ENCODE measurements around the gene BGLAP. TPM values are rescaled to one million over a fixed set of nuclear protein-coding genes. Genes with fewer than 3 reads are reported as not detected.

Gene BGLAP
- total RNA-seq, 6 experiments from 2014 or later = 0.44 to 1.5 (median 1.2) TPM; not detected in 2

- intact Hi-C loops (cut with DNase I) = no loop called here
- no peak overlapping the region for H3K4me3 ChIP-seq
- WGBS (ENCODE audit: insufficient coverage, low coverage, low lambda C conversion rate, missing lambda C conversion rate) = no CpG with 5 or more reads among the region's 1 CpG
- DNase-seq (no peak), ATAC-seq (no peak)
- TF ChIP-seq CTCF (IDR thresholded peaks at IDR 0.05) = no peak
- TF ChIP-seq POLR2A (IDR thresholded peaks at IDR 0.05) = no peak
- H3K27me3 ChIP-seq = no peaks in the 10 kb centered on the region
- H3K9me3 ChIP-seq = no peaks in the 10 kb centered on the region
- peaks cover 0 to 11% (median 4%) of the 10 kb centered on the region in 4 donors for H3K36me3 ChIP-seq
- no peaks in the 10 kb centered on the region for H3K4me1 ChIP-seq
- H3K27ac ChIP-seq = no peak overlapping the region
These were observed 11.5 kb upstream of the BGLAP start for GRCh38 chr1:156230473-156230837.

- WGBS (ENCODE audit: insufficient coverage, low coverage, low lambda C conversion rate, missing lambda C conversion rate) = 100% methylated on average over 2 of the region's 12 CpGs
- intact Hi-C loops (cut with DNase I) = no loop called here
These were observed 9.6 kb upstream of the BGLAP start for GRCh38 chr1:156232201-156232894.

GRCh38 chr1:156233426-156234127, 8.4 kb upstream of the BGLAP start:
- H3K36me3 ChIP-seq = peaks cover 0 to 38% (median 21%) of the 10 kb centered on the region in 4 donors
- DNase-seq (no peak), ATAC-seq (no peak)
- H3K27me3 ChIP-seq = no peaks in the 10 kb centered on the region
- no peak overlapping the region for H3K4me3 ChIP-seq
- WGBS (ENCODE audit: insufficient coverage, low coverage, low lambda C conversion rate, missing lambda C conversion rate) = 88% methylated on average over 5 of the region's 5 CpGs
- no peak for TF ChIP-seq CTCF (IDR thresholded peaks at IDR 0.05)
- intact Hi-C loops (cut with DNase I) = no loop called here
- H3K27ac ChIP-seq = no peak overlapping the region
- H3K4me1 ChIP-seq = no peaks in the 10 kb centered on the region
- H3K9me3 ChIP-seq = no peaks in the 10 kb centered on the region

More at GRCh38 chr1:156232201-156232894, 9.6 kb upstream of the BGLAP start:
- no peak overlapping the region for H3K27ac ChIP-seq
- ATAC-seq = no peak
- H3K9me3 ChIP-seq = no peaks in the 10 kb centered on the region
- no peaks in the 10 kb centered on the region for H3K27me3 ChIP-seq
- H3K36me3 ChIP-seq = peaks cover 0 to 29% (median 14%) of the 10 kb centered on the region in 4 donors
- H3K4me3 ChIP-seq = no peak overlapping the region
- DNase-seq = no peak
- no peaks in the 10 kb centered on the region for H3K4me1 ChIP-seq
- TF ChIP-seq CTCF (IDR thresholded peaks at IDR 0.05) = no peak
- TF ChIP-seq POLR2A (IDR thresholded peaks at IDR 0.05) = no peak

- Histone ChIP-seq H3K9me3 (no peaks in the 10 kb centered on the region), H3K4me1 (no peaks in the 10 kb centered on the region), H3K27me3 (no peaks in the 10 kb centered on the region), H3K27ac (no peak overlapping the region), H3K4me3 (no peak overlapping the region), H3K36me3 (peaks cover 0 to 49% (median 23%) of the 10 kb centered on the region in 4 donors)
- WGBS (ENCODE audit: insufficient coverage, low coverage, low lambda C conversion rate, missing lambda C conversion rate) = 96% methylated on average over 4 of the region's 12 CpGs
- intact Hi-C loops (cut with DNase I) = no loop called here
- DNase-seq (no peak), ATAC-seq (no peak)
- no peak for TF ChIP-seq POLR2A (IDR thresholded peaks at IDR 0.05)
- no peak for TF ChIP-seq CTCF (IDR thresholded peaks at IDR 0.05)
These were observed 5.8 kb upstream of the BGLAP start for GRCh38 chr1:156236164-156236563.
